ENCODE results near the gene SYS1.

SYS1 gene

GRCh38 chr20:45362804-45363610 lies at the start of gene SYS1:
Gene SYS1, plus strand, starts transcription at chr20:45363156. Its CDS starts 376 bp downstream, at chr20:45363532.
- DNase-seq: peak; percentile 81

- no peak for DNase-seq
Measured at GRCh38 chr20:45313943-45314342, 49.0 kb upstream of the SYS1 start.

- DNase-seq: no peak
Measured at GRCh38 chr20:45315672-45316071, 47.3 kb upstream of the SYS1 start.

- DNase-seq: no peak
Measured at GRCh38 chr20:45316150-45317080, 46.5 kb upstream of the SYS1 start.

GRCh38 chr20:45317826-45318225 lies 45.1 kb upstream of the SYS1 start:
- no peak for DNase-seq

- no peak for DNase-seq
Measured at GRCh38 chr20:45318386-45318939, 44.5 kb upstream of the SYS1 start.

- DNase-seq: no peak
Measured at GRCh38 chr20:45318948-45319347, 44.0 kb upstream of the SYS1 start.

- DNase-seq: no peak
Measured at GRCh38 chr20:45320948-45321595, 41.9 kb upstream of the SYS1 start.

- DNase-seq: peak; percentile 36
Measured at GRCh38 chr20:45322952-45323383, 40.0 kb upstream of the SYS1 start.

- no peak for DNase-seq
Measured at GRCh38 chr20:45323731-45324130, 39.2 kb upstream of the SYS1 start.

- DNase-seq: no peak
Measured at GRCh38 chr20:45325371-45325770, 37.6 kb upstream of the SYS1 start.

GRCh38 chr20:45328451-45328850 lies 34.5 kb upstream of the SYS1 start:
- no peak for DNase-seq

GRCh38 chr20:45329497-45330319 lies 33.2 kb upstream of the SYS1 start:
- no peak for DNase-seq

- no peak for DNase-seq
Measured at GRCh38 chr20:45330476-45330875, 32.5 kb upstream of the SYS1 start.

GRCh38 chr20:45336530-45337366 lies 26.2 kb upstream of the SYS1 start:
- no peak for DNase-seq

- DNase-seq: no peak
Measured at GRCh38 chr20:45337367-45338120, 25.4 kb upstream of the SYS1 start.

GRCh38 chr20:45338121-45339030 lies 24.6 kb upstream of the SYS1 start:
- DNase-seq: no peak

GRCh38 chr20:45339084-45339483 lies 23.9 kb upstream of the SYS1 start:
- DNase-seq: no peak

GRCh38 chr20:45339799-45340198 lies 23.2 kb upstream of the SYS1 start:
- no peak for DNase-seq

Measured in NCI-H510A (cell line).